AG08396 (cell line): ENCODE results near the gene GREB1.

Experiments used
- DNase-seq: peaks from one replicate; pipeline ENCODE4 v3.0.0; 2012; ENCODE audit warnings: low spot score, mixed read lengths

GREB1 gene

DNA sequence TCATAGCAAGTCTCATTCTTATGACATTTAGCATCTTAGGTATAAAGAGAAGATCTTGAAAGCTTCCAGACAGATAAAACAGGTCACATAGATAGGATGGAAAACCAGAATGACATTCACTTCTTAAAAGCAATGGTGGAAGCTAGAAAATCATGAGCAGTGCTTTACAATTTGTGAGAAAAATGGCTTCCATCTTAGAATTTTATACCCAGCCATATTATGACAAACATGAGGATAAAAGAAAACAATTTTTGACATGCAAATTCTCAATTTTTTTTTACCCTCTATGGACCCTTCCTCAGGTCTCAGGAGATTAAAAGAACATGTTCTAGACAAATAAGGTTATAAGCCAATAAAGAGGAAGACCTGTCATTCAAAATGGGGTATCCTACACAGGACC, 129.0 kb downstream of the GREB1 start:
- DNase-seq = no peak

DNA sequence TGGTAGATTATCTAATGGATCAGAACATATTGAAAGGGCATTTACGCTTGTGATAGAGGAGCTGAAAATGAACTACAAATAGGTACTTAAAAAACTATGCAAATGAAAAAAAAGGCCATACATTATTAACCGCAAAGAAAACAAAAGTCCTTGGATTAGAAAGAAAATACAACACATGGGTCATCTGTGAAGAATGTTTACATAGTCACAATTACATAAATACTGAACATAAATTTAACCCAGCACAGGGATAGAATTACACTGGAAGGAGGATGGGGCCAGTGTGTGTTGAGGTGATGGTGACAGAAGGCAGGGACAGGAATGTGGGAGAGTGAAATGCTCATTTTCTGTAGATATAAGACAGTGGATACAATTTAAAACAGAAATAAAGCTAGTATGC, 129.6 kb downstream of the GREB1 start:
- DNase-seq = no peak

DNA sequence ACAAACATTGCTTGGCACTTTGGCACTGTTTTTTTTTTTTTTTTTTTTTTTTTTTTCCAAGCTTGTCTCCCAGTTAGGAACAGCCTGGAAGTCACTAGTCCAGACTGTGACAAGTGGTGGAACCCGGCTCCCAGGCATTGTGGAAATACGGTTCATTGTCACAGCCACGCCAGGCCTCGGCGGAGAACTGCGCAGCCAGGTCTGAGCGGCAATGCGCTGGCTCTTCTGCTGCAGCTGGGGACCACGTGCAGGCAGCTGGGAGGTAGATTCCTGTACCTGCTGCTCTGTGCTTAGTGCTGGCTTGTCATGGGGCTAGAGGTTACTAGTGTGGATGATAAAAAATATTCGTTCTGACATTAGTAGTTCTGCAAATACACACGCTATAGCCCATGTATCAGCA, 131.2 kb downstream of the GREB1 start:
- DNase-seq = no peak

DNA sequence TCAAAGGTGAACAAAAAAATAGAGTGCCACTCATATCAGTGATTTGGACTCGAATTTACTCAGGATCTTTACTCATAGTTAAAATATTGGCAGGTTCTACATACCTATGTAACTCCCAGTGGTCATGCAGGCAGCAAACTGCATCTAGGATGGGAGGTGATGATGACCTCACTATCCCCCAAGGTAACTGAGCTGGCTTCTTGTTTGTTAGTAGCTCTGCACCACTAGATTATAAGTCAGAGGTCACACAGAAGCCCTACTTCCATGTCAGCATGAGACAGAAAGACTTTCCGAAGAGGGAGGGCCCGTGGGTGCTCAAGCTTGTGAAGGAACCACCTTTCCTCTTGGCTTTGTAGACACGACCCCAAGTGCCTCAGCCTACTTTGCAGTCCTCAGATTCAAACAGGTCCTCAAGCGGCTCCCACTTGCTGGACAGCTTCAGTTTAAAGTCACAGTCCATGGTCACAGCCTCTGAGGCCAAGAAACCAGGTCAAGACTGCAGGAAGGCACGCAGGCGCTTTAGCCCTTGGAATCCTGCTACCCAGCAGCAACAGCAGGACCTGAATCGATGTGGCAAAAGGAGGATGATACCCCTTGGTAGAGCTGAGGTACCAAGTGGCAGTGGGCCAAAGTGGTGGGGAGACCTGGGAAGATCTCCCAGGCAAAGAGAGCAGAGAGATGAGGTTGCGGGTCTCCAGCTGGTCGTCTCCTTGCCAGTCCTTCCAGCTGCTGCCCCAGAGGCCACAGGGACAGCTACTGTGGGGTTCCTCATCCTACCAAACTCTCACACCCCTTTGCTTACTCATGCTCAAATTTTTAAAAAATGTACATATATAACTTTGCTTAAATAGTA, 131.9 kb downstream of the GREB1 start:
- DNase-seq = no peak

DNA sequence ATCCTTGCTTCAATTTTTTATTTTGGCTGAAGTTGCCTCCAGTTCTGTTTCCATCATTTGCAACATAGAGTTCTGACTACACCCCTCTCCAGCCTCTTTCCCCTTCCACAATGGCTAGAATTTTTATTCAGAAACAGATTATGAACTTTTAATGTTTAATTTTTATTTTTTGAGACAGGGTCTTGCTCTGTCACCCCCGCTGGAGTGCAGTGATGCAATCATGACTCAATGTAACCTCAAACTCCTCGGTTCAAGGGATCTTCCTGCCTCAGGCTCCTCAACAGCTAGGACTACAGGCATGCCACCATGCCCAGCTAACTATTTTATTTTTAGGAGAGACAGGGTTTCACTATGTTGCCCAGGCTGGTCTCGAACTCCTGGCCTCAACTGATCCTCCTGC, 133.3 kb downstream of the GREB1 start:
- no peak for DNase-seq

DNA sequence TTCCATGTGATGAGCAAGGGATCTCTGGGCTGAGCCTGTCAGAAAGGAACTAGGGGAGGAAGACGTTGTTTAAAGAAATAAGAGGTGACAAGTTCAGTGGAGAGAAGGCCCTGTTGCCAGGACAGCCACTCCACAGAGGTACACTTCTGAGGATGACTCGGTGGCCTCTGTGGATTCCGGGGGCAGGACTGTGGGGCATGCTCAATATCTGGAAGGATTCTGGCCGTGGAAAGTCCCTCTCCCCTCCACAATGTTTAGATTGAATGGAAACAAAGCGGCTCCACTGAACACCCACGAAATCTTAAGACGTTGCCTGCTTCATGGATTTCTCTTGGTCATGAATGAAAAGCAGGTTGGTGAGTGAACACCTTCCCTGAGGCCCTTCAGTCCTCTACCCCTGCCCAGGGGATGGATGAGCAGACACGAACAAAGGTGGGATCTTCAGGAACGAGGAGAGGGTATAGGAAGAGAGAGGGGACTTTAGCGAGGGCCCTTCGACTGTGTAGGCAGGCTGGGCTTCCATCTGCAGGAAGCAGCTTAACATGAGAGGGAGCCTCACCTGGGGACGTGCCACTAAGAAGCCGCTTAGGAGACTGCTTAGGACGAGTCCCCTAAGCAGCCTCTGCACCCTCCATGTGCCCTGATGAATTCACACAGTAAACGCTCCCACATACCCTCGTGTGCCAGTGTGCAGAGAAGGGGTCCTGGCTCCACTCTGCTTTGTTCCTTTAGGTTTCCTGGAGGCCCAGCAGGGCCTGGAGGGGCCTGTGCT, 134.2 kb downstream of the GREB1 start:
- no peak for DNase-seq

DNA sequence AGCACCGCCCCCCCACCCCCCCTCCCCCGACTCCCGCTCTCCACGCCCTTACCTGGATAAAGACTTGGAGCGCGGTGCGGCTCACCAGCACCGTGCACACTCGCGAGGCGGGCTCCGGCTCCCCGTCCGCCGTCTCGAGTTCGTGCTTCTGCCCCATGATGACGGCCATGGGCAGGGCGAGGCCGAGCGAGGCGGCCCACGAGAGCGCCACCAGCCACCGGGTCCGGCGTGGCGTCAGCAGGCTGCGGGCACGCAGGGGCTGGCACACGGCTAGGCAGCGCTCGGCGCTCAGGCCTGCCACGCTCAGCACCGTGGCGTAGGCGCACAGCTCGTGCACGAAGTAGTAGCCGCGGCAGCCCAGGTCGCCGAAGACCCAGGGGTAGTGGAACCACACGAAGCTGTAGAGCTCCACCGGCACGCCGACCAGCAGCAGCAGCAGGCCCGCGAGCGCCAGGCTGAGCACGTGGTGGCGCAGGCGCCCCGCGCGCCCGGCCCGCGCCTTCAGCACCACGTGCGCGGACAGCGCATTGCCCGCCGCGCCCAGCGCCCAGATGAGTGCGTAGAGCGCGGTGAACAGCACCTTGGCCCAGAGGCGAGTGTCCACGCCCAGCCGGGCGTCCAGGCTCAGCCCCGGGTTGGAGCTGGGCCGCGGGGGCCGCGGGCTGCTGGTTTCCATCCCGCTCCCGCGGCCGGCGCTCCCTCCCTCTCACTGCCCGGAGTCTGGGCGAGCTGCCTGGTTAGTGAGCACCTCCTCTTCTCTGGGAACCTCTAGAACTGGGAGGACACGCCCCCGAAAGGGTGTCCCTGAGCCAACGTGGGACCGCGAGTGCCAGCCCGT, 135.8 kb downstream of the GREB1 start, which contains the start of gene NTSR2:
Gene NTSR2 (minus strand): TSS at position 742 of the 838 bp plus-strand sequence. CDS start 66 bp downstream, at position 676.
- DNase-seq = peak; percentile 88

DNA sequence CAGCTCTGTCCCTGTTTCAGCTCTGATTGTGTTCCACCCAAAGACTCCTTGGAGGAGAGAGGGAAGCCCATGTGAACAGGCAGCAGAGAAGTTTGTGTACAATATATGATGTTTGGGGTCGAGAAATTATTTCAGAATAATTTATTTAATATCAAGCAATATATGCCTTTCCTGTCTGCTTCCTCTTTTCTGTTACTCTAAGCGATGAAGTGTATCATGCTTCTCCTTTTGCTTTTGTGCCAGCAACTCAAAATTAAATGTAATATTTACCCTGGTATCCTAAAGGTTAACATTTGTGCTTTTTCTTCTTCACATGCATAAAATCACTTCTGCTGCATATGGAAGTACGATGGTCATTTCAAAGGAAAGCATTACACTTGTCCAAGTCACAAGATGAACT, 138.6 kb downstream of the GREB1 start:
- DNase-seq = no peak

DNA sequence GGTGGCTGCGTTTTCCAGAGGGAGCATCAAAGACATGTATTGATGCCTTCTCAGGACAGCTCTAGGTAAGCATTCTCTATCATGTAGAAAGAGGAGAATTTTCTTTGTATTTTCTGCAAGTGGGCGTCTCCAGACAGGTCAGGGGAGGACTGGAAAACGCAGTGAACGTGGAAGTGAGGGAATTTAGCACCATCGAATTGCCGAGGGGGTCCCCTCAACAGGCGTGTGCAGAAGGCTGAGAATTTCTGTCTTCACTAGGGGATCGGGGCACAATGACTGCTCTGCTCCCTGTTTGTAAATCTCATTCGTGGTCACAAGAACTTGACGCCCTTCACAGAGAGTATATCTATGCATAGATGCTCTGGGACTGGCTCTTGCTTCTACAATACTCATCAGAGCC, 141.1 kb downstream of the GREB1 start:
- no peak for DNase-seq

DNA sequence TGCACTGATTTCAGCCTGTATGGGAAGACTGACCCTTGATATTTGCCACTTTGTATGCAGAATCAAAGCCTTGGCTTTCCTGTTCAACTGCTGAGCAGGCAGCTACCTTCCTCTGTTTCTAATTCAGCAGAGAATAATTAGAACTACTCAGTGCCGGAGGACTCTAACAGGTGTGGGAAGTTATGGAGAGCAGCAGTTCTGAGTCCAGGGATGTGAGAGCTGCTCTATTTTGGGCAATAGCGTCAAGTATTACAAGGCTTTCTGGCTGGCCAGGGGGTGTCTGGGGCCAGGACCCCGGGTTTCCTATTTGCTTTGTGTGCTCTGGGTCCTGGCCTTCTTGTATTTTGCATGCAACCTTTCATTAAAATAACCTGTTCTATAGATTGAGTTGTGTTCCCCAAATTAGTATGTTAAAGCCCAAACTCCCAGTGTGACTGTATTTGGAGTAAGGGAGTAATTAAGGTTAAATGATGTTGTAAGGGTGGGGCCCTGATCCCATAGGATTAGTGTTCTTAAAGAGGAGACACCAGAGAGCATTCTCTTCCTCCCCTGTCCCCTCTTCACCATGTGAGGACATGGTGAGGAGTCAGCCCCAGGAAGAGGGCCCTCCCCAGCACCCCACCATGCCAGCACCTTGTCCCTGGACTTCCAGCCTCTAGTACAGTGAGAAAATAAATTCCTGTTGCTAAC, 141.7 kb downstream of the GREB1 start:
- no peak for DNase-seq

DNA sequence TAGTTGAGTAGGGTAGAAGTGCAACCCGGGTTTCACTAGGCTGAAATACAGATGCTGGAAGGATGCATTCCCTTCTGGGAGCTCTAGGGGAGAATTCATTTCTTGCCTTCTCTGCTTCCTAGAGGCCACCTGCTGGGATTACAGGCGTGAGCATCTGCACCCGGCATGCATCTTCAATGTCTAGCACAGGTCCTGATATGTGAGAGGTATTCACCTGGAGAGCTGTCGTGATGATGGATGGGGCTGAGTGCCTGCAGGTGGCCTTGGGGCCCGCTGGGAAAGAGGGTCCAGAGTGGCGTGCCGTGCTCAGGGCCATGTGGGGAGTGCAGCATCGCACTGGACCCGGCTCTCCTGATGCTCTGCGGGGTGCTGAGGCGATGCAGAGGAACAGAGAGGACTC, 142.8 kb downstream of the GREB1 start:
- no peak for DNase-seq

DNA sequence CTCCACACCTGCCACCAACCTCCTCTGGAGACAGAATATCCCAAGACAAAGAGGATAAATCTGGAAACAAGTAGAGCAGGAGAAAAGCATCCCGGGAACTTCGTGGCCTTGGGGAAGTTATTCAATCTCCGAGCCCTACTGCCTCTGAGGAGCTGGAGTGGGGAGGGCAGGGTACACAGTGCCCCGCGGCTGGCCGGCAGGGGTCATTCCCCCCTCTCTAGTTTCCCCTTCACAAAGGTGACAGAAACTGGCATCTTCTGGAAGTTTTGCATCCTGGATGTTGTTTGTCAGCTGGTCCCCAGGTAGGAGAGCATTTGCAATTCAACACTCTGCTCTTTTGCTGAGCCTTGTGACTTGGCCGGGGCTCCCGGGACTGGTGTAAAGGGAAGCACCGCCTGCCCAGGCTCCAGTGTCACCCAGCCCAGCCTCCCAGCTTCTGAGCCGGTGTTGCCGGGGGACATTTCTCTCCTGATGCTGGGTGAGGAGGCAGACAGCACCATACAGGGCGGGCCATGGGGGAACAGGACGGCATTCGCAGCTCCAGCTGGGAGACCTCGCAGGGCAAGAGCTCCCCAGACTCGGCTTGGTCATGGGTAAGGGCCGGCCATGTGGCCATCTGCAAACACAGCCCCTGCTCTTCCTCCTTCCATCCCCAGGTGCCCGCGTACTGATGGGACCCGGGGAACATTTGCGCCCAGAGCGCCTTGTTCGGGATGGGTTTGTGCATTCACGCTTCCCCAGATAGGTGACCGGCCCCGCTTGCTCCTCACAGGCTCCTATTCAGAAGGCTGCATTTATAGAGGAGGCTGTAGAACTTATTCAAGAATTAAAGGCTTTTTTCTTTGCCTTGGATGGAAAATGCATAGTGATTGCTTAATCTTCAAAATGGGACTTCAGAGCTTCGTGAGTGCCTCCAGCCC, 143.6 kb downstream of the GREB1 start:
- no peak for DNase-seq

DNA sequence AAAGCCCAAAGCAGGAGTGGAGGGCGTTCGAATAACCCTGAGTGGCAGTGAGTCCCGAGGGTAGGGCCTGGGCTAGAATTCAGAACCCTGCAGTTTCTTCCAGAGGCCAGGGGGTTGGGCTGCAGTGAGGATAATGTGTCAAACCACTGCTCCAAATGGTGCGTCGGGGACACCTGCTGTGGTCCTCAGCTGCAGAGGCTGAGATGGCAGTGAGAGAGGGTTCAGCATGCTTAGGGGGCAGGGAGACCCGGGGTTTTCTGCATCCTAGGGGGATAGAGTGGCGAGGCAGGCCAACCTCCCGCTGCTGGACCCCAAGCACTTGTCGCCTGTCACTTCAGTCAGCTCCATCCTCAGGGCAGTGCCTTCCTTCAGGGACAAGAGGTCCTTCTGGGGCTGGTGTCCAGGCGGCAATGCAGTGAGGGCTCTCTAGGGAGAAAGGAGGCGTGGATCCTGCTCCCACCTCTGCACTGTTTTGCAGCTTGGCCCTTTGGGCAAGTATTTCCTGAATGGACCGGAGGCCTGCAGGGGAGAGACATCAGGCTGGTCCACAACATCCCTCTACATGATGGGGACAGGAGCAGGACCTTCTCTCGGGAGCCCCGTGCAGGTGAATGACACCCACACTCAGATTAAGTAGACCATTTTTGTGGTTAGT, 144.6 kb downstream of the GREB1 start:
- no peak for DNase-seq

DNA sequence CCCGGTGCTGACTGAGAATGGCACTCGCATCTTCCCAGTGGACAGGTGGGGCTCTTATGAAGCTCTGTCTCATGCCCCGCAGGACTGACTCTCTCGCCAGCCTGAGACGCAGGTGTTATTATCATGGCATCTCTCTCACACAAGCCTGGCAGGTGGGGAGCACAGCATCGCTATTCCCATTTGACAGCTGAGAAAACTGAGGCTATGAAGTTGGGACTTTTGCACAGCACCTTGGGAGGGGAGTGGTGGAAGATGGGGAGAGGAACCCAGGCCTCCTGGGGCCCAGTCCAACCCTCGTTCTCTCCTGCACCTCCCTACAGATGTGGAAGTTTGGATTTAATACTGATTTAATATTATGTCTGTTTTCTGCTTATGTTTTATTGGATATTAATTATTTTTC, 145.2 kb downstream of the GREB1 start:
- no peak for DNase-seq

DNA sequence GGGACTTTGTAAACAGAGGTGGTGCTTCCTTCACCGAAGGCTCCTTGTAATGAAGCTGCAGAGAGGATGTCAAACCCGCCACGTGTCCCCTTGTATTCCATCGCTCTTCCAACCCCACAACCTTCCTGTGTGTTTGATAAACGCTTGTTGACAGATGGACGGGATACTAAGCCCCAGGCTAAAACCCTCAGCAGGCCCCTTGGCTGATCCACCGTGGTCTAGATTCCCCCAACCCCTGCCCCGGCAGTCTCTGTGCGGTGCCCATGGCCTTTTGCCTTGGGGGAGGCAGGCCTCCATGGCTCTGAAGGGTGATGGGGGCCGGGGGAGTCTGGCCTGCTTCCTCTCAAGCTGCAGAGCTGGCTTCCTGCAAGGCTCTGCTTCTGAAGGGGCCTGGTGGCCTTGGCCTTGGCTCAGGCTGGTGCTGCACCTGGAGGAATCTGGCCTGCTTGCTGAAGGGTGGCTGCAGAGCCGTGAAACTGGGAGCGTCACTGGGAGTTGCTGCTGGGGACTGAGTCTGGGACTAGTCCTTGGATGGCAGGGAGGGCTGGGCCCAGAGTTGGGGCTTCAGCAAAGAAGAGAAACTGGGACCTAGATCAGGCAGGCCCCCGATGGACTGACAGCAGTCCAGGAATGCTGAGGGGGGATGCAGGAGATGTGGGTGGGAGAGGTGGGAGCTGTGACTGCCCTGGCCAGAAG, 145.8 kb downstream of the GREB1 start:
- no peak for DNase-seq

DNA sequence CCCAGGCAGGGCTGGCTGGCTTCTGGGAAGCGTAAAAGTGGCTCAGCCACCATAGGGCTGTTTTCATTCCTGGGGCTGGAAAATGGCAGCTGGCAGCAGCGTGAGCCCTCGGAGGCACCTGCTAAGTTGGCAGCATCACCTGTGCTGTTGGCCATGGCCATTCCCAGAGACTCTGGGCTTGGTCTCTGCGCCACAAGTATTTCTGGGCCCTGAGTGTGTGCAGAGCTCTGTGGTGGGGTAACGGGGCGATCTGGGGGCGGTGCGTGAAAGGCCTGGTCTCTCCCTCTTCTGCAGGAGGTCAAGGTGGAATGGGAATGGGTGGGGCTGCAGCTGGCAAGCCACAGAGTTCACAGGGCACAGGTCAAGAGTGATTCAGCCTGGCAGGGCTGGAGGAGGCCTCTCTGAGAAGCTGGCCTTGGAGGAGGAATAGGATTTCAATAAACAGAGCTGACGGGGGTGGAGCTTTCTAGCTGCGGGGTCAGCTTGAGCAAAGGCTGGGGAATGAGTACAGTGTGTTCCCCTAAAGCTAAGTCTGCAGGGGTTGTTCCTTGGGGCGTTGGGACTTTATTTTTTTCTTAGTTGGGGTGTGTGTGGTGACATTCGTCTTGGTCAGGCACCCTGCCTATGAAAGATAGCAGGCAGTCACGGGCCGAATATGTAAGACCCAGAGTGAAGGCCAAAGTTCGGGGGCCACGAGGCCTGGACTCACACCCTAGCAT, 146.5 kb downstream of the GREB1 start:
- DNase-seq = peak; percentile 60

DNA sequence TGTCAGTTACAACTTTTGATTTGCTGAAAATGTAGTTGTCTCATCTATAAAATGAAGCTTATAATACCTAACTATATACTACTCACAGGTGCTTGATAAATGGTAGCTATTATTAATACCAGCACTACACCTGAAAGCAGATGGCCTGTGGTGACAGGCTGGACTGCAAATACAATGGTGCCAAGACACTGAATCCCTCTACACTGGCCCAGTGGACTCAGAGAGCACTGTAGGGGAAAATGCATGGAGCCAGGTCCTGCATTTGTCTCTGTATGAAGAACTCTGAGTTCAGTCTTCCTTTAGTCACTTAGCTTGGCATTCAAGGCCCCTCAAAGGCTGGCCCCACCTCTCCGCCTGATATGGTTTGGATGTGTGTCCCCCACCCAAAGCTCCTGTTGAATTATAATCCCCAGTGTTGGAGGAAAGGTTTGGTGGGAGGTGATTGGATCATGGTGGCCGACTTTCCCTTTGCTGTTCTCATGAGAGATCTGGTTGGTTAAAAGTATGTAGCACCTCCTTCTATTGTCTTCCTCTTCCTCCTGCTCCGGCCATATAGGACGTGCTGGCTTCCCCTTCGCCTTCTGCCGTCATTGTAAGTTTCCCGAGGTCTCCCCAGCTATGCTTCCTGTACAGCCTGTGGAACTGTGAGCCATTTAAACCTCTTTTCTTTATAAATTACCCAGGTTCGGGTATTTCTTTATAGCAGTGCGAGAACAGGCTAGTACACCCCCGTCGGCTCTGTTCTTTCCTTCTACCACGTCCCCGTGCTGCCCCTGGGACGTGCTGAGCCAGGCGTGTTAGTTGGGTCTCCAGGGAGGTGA, 147.3 kb downstream of the GREB1 start:
- DNase-seq = no peak
